Neuron (in vitro differentiated cells): Measurements from ENCODE around the gene CAPN15.
A peak's percentile ranks its signal among the peaks of the same experiment; 100 is the strongest.
"Not testable (repeated sequence)": the region's sequence is repeated elsewhere in the genome, so short reads cannot be mapped to it uniquely, and the experiment has no call there.

ENCODE experiments used
- H2AFZ ChIP-seq: one replicate; pipeline ENCODE4 v1.6.1; 2013; ENCODE audit warnings: low read depth, mild to moderate bottlenecking, inconsistent platforms, low read length, moderate library complexity
- H3K27me3 ChIP-seq: one replicate; pipeline ENCODE4 v1.6.1; 2013; ENCODE audit warnings: low read length; ENCODE audit not compliant: insufficient read depth
- H3K36me3 ChIP-seq: one replicate; pipeline ENCODE4 v1.6.1; 2013; ENCODE audit warnings: low read length; ENCODE audit not compliant: insufficient read depth
- H3K4me1 ChIP-seq: one replicate; pipeline ENCODE4 v1.6.1; 2013; ENCODE audit warnings: low read length; ENCODE audit not compliant: insufficient read depth
- H3K4me3 ChIP-seq: 2 replicates; pipeline ENCODE4 v1.5.1; 2013; ENCODE audit warnings: mild to moderate bottlenecking, low read length, moderate library complexity
- H3K9me3 ChIP-seq: one replicate; pipeline ENCODE4 v1.6.1; 2013; ENCODE audit warnings: low read length

Gene CAPN15

GRCh38 chr16:527015-527903 lies at the start of gene CAPN15:
CAPN15 (plus strand) TSS chr16:527712; CDS start chr16:546839, 19,127 bp downstream.
- Histone ChIP-seq H3K9me3 (no peaks in the 10 kb centered on the region), H3K36me3 (peaks cover 6% of the 10 kb centered on the region), H3K4me3 (peak within 1 kb of the TSS; percentile 64), H3K4me1 (peaks cover 25% of the 10 kb centered on the region), H2AFZ (peak within 1 kb of the TSS; percentile 30), H3K27me3 (no peaks in the 10 kb centered on the region)

GRCh38 chr16:478287-478686 lies 49.2 kb upstream of the CAPN15 start:
- not testable (repeated sequence) for H2AFZ ChIP-seq, H3K4me3 ChIP-seq, H3K9me3 ChIP-seq, H3K27me3 ChIP-seq
- H3K36me3 ChIP-seq = peaks cover 24% of the 10 kb centered on the region
- peaks cover 20% of the 10 kb centered on the region for H3K4me1 ChIP-seq

GRCh38 chr16:482468-483185 lies 44.9 kb upstream of the CAPN15 start:
- H3K27me3 ChIP-seq = no peaks in the 10 kb centered on the region
- H3K36me3 ChIP-seq = peaks cover 16% of the 10 kb centered on the region
- H3K9me3 ChIP-seq = no peaks in the 10 kb centered on the region
- H3K4me3 ChIP-seq = no peak overlapping the region
- peaks cover 32% of the 10 kb centered on the region for H3K4me1 ChIP-seq
- no peak overlapping the region for H2AFZ ChIP-seq

DNA sequence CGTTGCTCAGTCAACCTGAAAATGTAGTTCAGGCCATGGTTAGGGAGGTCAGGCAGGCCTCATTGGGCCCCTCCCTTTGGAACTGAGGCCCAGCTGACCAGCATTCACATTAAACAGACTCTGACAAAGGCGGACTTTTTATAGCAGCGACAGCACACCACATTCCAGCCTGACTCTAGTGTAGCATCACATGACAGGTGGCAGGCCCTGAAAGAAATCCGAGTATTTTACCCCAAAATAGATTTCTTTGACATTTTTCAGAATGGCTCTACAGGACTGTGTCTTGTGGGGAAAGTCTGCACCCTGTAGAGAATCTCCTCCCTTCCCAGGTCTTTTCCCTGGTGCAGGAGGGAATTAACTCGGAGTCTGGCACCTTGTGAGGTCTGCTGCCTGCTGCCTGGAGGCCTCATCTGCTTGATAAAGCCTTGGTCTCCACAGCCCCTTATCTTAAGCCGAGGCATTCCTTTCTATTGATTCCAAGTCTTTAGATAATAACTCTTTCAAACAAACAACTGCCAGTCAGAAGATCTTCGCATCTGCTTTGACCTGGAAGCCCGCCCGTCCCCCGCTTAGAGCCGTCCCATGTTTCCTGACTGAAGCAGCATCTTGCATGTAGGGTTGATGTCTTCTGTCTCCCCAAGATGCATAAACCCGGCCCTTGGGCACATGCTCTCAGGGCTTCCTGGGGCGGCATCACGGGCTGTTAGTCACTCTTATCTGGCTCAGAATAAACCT lies 44.0 kb upstream of the CAPN15 start:
- Histone ChIP-seq H3K27me3 (no peaks in the 10 kb centered on the region), H3K9me3 (no peaks in the 10 kb centered on the region), H2AFZ (no peak overlapping the region), H3K4me1 (peaks cover 32% of the 10 kb centered on the region), H3K36me3 (peaks cover 14% of the 10 kb centered on the region), H3K4me3 (no peak overlapping the region)

DNA sequence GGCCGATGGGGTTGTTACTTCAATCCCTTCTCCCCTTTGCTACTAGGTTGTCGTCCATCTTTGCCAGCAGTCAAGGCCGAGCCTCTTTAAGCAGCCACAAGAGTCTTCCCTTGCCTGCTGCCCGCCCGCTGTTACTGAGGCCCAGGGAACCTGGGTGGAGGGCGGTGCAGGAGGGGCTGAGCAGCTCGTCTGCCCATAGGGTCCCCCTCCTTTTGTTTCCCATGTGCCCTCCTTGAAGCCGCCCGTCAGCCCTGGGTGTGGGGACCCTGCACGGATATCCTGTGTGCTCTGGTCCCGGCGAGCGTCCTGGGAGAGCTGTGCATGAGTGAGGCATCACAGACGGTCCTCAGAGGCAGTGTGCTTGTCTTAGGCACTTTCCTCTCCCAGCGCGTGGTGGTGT lies 37.9 kb upstream of the CAPN15 start:
- H2AFZ ChIP-seq = no peak overlapping the region
- no peak overlapping the region for H3K4me3 ChIP-seq
- no peaks in the 10 kb centered on the region for H3K27me3 ChIP-seq
- H3K9me3 ChIP-seq = no peaks in the 10 kb centered on the region
- peaks cover 7% of the 10 kb centered on the region for H3K4me1 ChIP-seq
- H3K36me3 ChIP-seq = peaks cover 57% of the 10 kb centered on the region

DNA sequence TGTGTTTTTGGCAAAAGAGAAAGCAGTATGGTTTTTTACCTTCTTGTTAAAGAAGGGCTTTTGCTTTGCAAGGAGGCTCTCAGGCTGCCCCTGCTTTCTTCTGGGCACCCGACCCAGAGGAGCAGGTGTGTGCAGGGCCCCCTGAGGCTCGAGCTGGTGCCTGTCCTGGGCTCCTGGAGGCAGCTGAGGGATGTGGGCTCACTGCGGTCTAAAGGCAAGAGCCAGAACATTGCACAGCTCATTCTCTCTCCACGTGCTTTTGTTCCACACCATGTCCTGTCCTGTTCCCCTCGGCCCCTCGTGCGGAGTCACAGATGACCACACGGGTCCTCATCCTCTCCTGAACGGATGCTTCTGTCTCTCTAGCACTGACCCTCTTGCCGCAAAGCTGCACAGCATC lies 36.7 kb upstream of the CAPN15 start:
- Histone ChIP-seq H2AFZ (no peak overlapping the region), H3K27me3 (no peaks in the 10 kb centered on the region), H3K36me3 (peaks cover 58% of the 10 kb centered on the region), H3K9me3 (no peaks in the 10 kb centered on the region), H3K4me3 (no peak overlapping the region), H3K4me1 (no peaks in the 10 kb centered on the region)

DNA sequence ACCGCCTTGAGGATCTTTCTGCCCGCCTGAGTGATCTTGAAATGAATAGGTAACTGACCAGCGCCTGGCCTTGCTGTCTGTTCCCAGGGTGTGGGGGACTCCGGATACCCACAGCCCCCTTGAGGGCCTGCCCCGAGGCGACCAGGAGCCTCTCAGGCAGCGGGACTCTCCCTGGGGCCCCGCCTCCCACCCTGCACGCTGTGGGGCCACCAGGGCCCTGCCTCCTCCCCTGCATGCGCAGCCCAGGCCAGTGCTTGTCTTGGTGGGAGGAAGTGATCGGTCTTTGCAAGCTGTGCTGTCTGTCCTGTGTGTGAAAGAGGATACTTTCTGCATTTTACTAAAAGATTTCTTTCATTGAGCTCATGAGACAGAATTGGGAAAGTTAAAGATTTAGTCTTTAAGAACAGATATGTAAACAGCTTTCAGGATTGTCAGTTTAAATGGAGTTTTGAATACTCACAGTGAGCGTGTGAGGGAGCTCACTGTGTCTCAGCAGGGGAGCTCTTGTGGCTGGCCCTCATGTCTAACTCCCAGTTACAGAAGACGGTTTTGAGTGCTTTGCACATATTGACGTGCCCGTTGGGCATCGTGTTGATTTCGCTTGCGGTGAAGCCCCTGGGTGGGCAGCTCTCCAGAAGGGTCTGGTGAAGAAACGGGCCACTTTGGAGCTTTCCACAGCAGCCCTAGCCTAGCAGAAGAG lies 36.1 kb upstream of the CAPN15 start:
- Histone ChIP-seq H3K27me3 (no peaks in the 10 kb centered on the region), H3K36me3 (peaks cover 62% of the 10 kb centered on the region), H2AFZ (no peak overlapping the region), H3K9me3 (no peaks in the 10 kb centered on the region), H3K4me3 (no peak overlapping the region), H3K4me1 (no peaks in the 10 kb centered on the region)

- Histone ChIP-seq H2AFZ (no peak overlapping the region), H3K4me3 (no peak overlapping the region), H3K27me3 (no peaks in the 10 kb centered on the region), H3K9me3 (no peaks in the 10 kb centered on the region), H3K4me1 (no peaks in the 10 kb centered on the region), H3K36me3 (peaks cover 65% of the 10 kb centered on the region)
These were observed 35.2 kb upstream of the CAPN15 start for GRCh38 chr16:492211-492875.

DNA sequence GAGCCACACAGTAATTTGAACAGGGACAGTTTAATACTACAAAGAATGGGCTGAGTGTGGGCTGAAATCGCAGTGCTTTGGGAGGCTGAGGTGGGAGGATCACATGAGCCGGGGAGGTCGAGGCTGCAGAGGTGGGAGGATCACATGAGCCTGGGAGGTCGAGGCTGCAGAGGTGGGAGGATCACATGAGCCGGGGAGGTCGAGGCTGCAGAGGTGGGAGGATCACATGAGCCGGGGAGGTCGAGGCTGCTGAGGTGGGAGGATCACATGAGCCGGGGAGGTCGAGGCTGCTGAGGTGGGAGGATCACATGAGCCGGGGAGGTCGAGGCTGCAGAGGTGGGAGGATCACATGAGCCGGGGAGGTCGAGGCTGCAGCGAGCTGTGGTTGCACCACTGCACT lies 32.8 kb upstream of the CAPN15 start:
- not testable (repeated sequence) for H3K4me1 ChIP-seq, H3K4me3 ChIP-seq, H2AFZ ChIP-seq, H3K27me3 ChIP-seq, H3K9me3 ChIP-seq
- peaks cover 72% of the 10 kb centered on the region for H3K36me3 ChIP-seq

GRCh38 chr16:495127-495748 lies 32.3 kb upstream of the CAPN15 start:
- Histone ChIP-seq H3K4me1 (no peaks in the 10 kb centered on the region), H3K9me3 (no peaks in the 10 kb centered on the region), H3K4me3 (no peak overlapping the region), H3K36me3 (peaks cover 71% of the 10 kb centered on the region), H2AFZ (no peak overlapping the region), H3K27me3 (no peaks in the 10 kb centered on the region)

GRCh38 chr16:496097-496886 lies 31.2 kb upstream of the CAPN15 start:
- no peak overlapping the region for H2AFZ ChIP-seq
- no peak overlapping the region for H3K4me3 ChIP-seq
- H3K9me3 ChIP-seq = no peaks in the 10 kb centered on the region
- peaks cover 61% of the 10 kb centered on the region for H3K36me3 ChIP-seq
- H3K27me3 ChIP-seq = no peaks in the 10 kb centered on the region
- no peaks in the 10 kb centered on the region for H3K4me1 ChIP-seq
